Stimulated activated CD4-positive, alpha-beta T cell treated with anti-CD3 and anti-CD28 coated beads, Interleukin-12 subunit alpha, Interleukin-12 subunit beta, amount 100 ng/mL, for 48 hours (primary cell): ENCODE data around the gene LBHD2.
"Not testable (repeated sequence)": the region's sequence is repeated elsewhere in the genome, so short reads cannot be mapped to it uniquely, and the experiment has no call there.

Experiments used
- DNase-seq, 3 donors: peaks; one replicate each; pipeline ENCODE4 v3.0.0-alpha.2; 2020; ENCODE audit warnings: low read depth in 2 of 3, low spot score in 1 of 3

The LBHD2 gene

GRCh38 chr14:103084021-103084919 lies at the start of gene LBHD2:
TSS of gene LBHD2 (plus strand) at chr14:103084210. CDS start at chr14:103086013, 1,803 bp downstream.
- no peak for DNase-seq

- no peak for DNase-seq
Measured at GRCh38 chr14:103041464-103041863, 42.5 kb upstream of the LBHD2 start.

GRCh38 chr14:103043257-103044015 lies 40.6 kb upstream of the LBHD2 start:
- DNase-seq: no peak

- no peak for DNase-seq
Measured at GRCh38 chr14:103045371-103045869, 38.6 kb upstream of the LBHD2 start.

- not testable (repeated sequence) for DNase-seq
Measured at GRCh38 chr14:103047453-103047852, 36.6 kb upstream of the LBHD2 start.

GRCh38 chr14:103050935-103051334 lies 33.1 kb upstream of the LBHD2 start:
- no peak for DNase-seq

GRCh38 chr14:103052407-103052806 lies 31.6 kb upstream of the LBHD2 start:
- no peak for DNase-seq

GRCh38 chr14:103055695-103056094 lies 28.3 kb upstream of the LBHD2 start:
- DNase-seq: no peak

GRCh38 chr14:103056322-103057027 lies 27.5 kb upstream of the LBHD2 start:
- no peak for DNase-seq

GRCh38 chr14:103057028-103057371 lies 27.0 kb upstream of the LBHD2 start:
- DNase-seq: no peak

GRCh38 chr14:103057372-103058163 lies 26.4 kb upstream of the LBHD2 start, which contains the start of gene CDC42BPB:
TSS of gene CDC42BPB (minus strand) at chr14:103057549. CDS start at chr14:103057173, 376 bp downstream.
- peak; percentile 22 to 51 (median 23) for DNase-seq

GRCh38 chr14:103058164-103059055 lies 25.6 kb upstream of the LBHD2 start:
- DNase-seq: no peak

- no peak for DNase-seq
Measured at GRCh38 chr14:103059556-103059955, 24.5 kb upstream of the LBHD2 start.

GRCh38 chr14:103061482-103061976 lies 22.5 kb upstream of the LBHD2 start:
- DNase-seq: no peak

GRCh38 chr14:103064436-103064835 lies 19.6 kb upstream of the LBHD2 start:
- DNase-seq: no peak

- no peak for DNase-seq
Measured at GRCh38 chr14:103064978-103065377, 19.0 kb upstream of the LBHD2 start.

- DNase-seq: no peak
Measured at GRCh38 chr14:103065861-103066260, 18.1 kb upstream of the LBHD2 start.

- no peak for DNase-seq
Measured at GRCh38 chr14:103066399-103066798, 17.6 kb upstream of the LBHD2 start.

GRCh38 chr14:103067231-103067954 lies 16.6 kb upstream of the LBHD2 start:
- no peak for DNase-seq
